ENCODE measurements around the gene MAGI2.

MAGI2 gene

GRCh38 chr7:78222001-78222751 lies 1231.3 kb downstream of the MAGI2 start:
- Histone ChIP-seq H3K79me2 (ENCODE audit: insufficient read depth, low read length) (no peaks in the 10 kb centered on the region), H3K9me2 (replicated peaks; ENCODE audit: low read depth, low read length) (no peaks in the 10 kb centered on the region), H3K4me1 (ENCODE audit: insufficient read depth, low read length, poor library complexity, severe bottlenecking) (no peaks in the 10 kb centered on the region), H4K20me1 (ENCODE audit: insufficient read depth, low read length, poor library complexity, severe bottlenecking) (no peaks in the 10 kb centered on the region), H3K9me3 (ENCODE audit: insufficient read depth, low read depth, low read length) (no peaks in the 10 kb centered on the region), H3K4me3 (ENCODE audit: low read length, poor library complexity, severe bottlenecking) (no peak overlapping the region), H2AFZ (ENCODE audit: low read length) (no peak overlapping the region; the same call in 1 of the 2 replicates), H3K4me2 (ENCODE audit: low read depth, low read length, poor library complexity, severe bottlenecking) (no peak overlapping the region), H3K27me3 (ENCODE audit: insufficient read depth, low read length, poor library complexity, severe bottlenecking) (no peaks in the 10 kb centered on the region), H3F3A (ENCODE audit: low read depth) (no peaks in the 10 kb centered on the region), H3K36me3 (ENCODE audit: insufficient read depth, low read length) (no peaks in the 10 kb centered on the region), H3K9ac (ENCODE audit: low read depth, low read length, poor library complexity, severe bottlenecking) (no peak overlapping the region)
- TF ChIP-seq EZH2phosphoT487 (IDR thresholded peaks at IDR 0.05; ENCODE audit: borderline replicate concordance) (no peak), CTCF (conservative IDR thresholded peaks at IDR 0.05; ENCODE audit: low read length) (peak; percentile 26; the same call in 1 of the 2 replicates)

DNA sequence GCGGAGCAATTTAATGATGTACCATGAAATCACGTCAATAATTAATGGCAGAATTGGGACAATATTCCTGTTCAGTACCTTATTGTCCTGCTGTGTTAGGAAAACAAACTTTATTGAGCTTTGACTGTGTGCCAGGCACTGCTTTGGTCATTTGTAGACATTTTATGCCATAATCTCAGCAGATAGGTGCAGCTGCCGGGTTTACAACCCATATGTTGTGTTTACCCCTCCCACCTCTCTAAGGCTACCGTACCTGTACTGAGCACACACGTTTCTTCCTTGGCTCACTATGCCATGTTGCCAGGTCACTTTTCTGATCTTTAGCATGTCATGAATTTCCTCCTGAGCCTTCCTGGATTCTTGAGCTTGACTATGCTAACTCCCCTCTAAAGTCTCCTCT lies 1232.7 kb downstream of the MAGI2 start:
- Histone ChIP-seq H3K9ac (ENCODE audit: low read depth, low read length, poor library complexity, severe bottlenecking) (no peak overlapping the region), H3K4me2 (ENCODE audit: low read depth, low read length, poor library complexity, severe bottlenecking) (no peak overlapping the region), H4K20me1 (ENCODE audit: insufficient read depth, low read length, poor library complexity, severe bottlenecking) (no peaks in the 10 kb centered on the region), H3K4me1 (ENCODE audit: insufficient read depth, low read length, poor library complexity, severe bottlenecking) (no peaks in the 10 kb centered on the region), H3K36me3 (ENCODE audit: insufficient read depth, low read length) (no peaks in the 10 kb centered on the region), H3K4me3 (ENCODE audit: low read length, poor library complexity, severe bottlenecking) (no peak overlapping the region), H3K9me2 (replicated peaks; ENCODE audit: low read depth, low read length) (no peaks in the 10 kb centered on the region), H2AFZ (ENCODE audit: low read length) (no peak overlapping the region), H3K27me3 (ENCODE audit: insufficient read depth, low read length, poor library complexity, severe bottlenecking) (no peaks in the 10 kb centered on the region), H3K79me2 (ENCODE audit: insufficient read depth, low read length) (no peaks in the 10 kb centered on the region), H3F3A (ENCODE audit: low read depth) (no peaks in the 10 kb centered on the region), H3K9me3 (ENCODE audit: insufficient read depth, low read depth, low read length) (no peaks in the 10 kb centered on the region)
- TF ChIP-seq CTCF (conservative IDR thresholded peaks at IDR 0.05; ENCODE audit: low read length), result no peak
- TF ChIP-seq EZH2phosphoT487 (IDR thresholded peaks at IDR 0.05; ENCODE audit: borderline replicate concordance), result no peak

GRCh38 chr7:78218876-78219275 lies 1234.6 kb downstream of the MAGI2 start:
- Histone ChIP-seq H3K27me3 (ENCODE audit: insufficient read depth, low read length, poor library complexity, severe bottlenecking) (no peaks in the 10 kb centered on the region), H3K36me3 (ENCODE audit: insufficient read depth, low read length) (no peaks in the 10 kb centered on the region), H4K20me1 (ENCODE audit: insufficient read depth, low read length, poor library complexity, severe bottlenecking) (no peaks in the 10 kb centered on the region), H2AFZ (ENCODE audit: low read length) (no peak overlapping the region), H3K79me2 (ENCODE audit: insufficient read depth, low read length) (no peaks in the 10 kb centered on the region), H3K9me2 (replicated peaks; ENCODE audit: low read depth, low read length) (no peaks in the 10 kb centered on the region), H3K9me3 (ENCODE audit: insufficient read depth, low read depth, low read length) (no peaks in the 10 kb centered on the region), H3K4me3 (ENCODE audit: low read length, poor library complexity, severe bottlenecking) (no peak overlapping the region), H3K4me2 (ENCODE audit: low read depth, low read length, poor library complexity, severe bottlenecking) (no peak overlapping the region), H3K9ac (ENCODE audit: low read depth, low read length, poor library complexity, severe bottlenecking) (no peak overlapping the region), H3F3A (ENCODE audit: low read depth) (no peaks in the 10 kb centered on the region), H3K4me1 (ENCODE audit: insufficient read depth, low read length, poor library complexity, severe bottlenecking) (no peaks in the 10 kb centered on the region)
- no peak for TF ChIP-seq CTCF (conservative IDR thresholded peaks at IDR 0.05; ENCODE audit: low read length)
- no peak for TF ChIP-seq EZH2phosphoT487 (IDR thresholded peaks at IDR 0.05; ENCODE audit: borderline replicate concordance)

All from Loucy (cell line).